ENCODE results near the gene SLC5A3. TPM values are rescaled to one million over a fixed set of nuclear protein-coding genes. Genes with fewer than 3 reads are reported as not detected.

The SLC5A3 gene
- total and polyA plus RNA-seq, 10 donors = 1.1 to 22.3 (median 10.5) TPM

GRCh38 chr21:34035619-34036354 is 37.6 kb upstream of the SLC5A3 start:
- no peak for DNase-seq
- 88 to 96% (median 92%) methylated on average over 8 of the region's 8 CpGs for WGBS, 5 donors
- no peaks in the 10 kb centered on the region for H3K4me1 ChIP-seq
- no peak overlapping the region for H3K4me3 ChIP-seq
- no peaks in the 10 kb centered on the region for H3K9me3 ChIP-seq
- TF ChIP-seq POLR2AphosphoS5 (IDR thresholded peaks at IDR 0.05) (no peak), POLR2A (IDR thresholded peaks at IDR 0.05) (no peak), CTCF (IDR thresholded peaks at IDR 0.05 in 8 of 11, conservative IDR thresholded peaks at IDR 0.05 in 3 of 11) (no peak)
- no peaks in the 10 kb centered on the region for H3K36me3 ChIP-seq
- intact Hi-C loops (cut with DNase I; ENCODE audit: low total_unique reads) = no loop called here
- H3K27ac ChIP-seq = no peak overlapping the region
- H3K27me3 ChIP-seq (replicated peaks in 1 of 7) = no peaks in the 10 kb centered on the region

DNA sequence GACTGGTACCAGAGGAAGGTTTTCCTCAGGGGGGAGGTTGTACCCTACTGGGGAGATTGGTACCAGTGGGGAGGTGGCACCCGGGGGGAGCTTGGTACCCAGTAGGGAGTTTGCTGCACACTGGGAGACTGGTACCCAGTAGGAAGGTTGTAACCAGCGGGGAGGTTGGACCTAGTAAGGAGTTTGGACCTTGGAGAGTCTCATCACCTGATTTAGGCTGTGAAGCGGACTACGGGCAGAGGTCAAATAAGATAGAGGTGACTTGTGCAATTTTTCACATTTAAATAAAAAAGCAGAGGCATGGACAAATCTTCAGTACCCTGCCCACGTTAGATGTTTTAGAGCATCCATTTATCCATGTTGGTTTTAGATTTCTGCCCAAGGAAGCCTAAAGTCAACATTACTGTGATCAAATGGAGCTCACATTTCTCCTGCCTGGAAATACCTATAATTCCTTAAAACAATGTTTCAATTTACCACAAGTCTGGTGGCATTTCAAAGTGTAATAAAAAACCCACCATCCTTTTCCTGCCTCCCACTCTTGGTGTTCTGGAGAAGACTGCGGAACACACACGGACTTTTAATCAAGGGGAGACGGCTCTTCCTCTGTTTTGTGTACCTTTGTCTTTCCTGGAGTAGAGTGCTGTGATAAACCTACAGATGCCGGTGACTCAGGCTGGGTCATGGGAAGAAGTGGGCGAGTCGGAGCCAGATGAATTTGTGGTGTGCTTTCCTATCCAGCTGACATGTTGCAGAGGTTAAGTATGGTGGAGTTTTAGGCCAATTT is 36.2 kb upstream of the SLC5A3 start:
- no peak overlapping the region for H3K4me3 ChIP-seq
- no peak for DNase-seq
- H3K27ac ChIP-seq = no peak overlapping the region
- 83 to 89% (median 88%) methylated on average over 11 of the region's 11 CpGs for WGBS, 5 donors
- no peaks in the 10 kb centered on the region for H3K4me1 ChIP-seq
- intact Hi-C loops (cut with DNase I; ENCODE audit: low total_unique reads) = no loop called here
- no peaks in the 10 kb centered on the region for H3K36me3 ChIP-seq
- H3K27me3 ChIP-seq (replicated peaks in 1 of 7) = no peaks in the 10 kb centered on the region
- TF ChIP-seq POLR2AphosphoS5 (IDR thresholded peaks at IDR 0.05) (no peak), POLR2A (IDR thresholded peaks at IDR 0.05) (no peak), CTCF (IDR thresholded peaks at IDR 0.05 in 8 of 11, conservative IDR thresholded peaks at IDR 0.05 in 3 of 11) (no peak)
- H3K9me3 ChIP-seq = no peaks in the 10 kb centered on the region

- Histone ChIP-seq H3K36me3 (no peaks in the 10 kb centered on the region), H3K4me1 (no peaks in the 10 kb centered on the region), H3K4me3 (no peak overlapping the region), H3K9me3 (no peaks in the 10 kb centered on the region), H3K27me3 (replicated peaks in 1 of 7) (no peaks in the 10 kb centered on the region), H3K27ac (no peak overlapping the region)
- intact Hi-C loops (cut with DNase I; ENCODE audit: low total_unique reads) = no loop called here
- WGBS, 5 donors = 66 to 73% (median 70%) methylated on average over 10 of the region's 10 CpGs
- no peak for DNase-seq
- no peak for TF ChIP-seq CTCF (IDR thresholded peaks at IDR 0.05 in 8 of 11, conservative IDR thresholded peaks at IDR 0.05 in 3 of 11)
- no peak for TF ChIP-seq POLR2A (IDR thresholded peaks at IDR 0.05)
- no peak for TF ChIP-seq POLR2AphosphoS5 (IDR thresholded peaks at IDR 0.05)
These were observed 33.5 kb upstream of the SLC5A3 start for GRCh38 chr21:34039678-34040382.

- Histone ChIP-seq H3K36me3 (no peaks in the 10 kb centered on the region), H3K27ac (no peak overlapping the region), H3K4me1 (peaks cover 0 to 7% (median 0%) of the 10 kb centered on the region in 6 donors), H3K4me3 (no peak overlapping the region), H3K9me3 (no peaks in the 10 kb centered on the region), H3K27me3 (replicated peaks in 1 of 7) (no peaks in the 10 kb centered on the region)
- intact Hi-C loops (cut with DNase I; ENCODE audit: low total_unique reads) = no loop called here
- DNase-seq = no peak
- WGBS, 5 donors = 78 to 98% (median 88%) methylated on average over 1 of the region's 1 CpG
- TF ChIP-seq CTCF (IDR thresholded peaks at IDR 0.05 in 8 of 11, conservative IDR thresholded peaks at IDR 0.05 in 3 of 11) = no peak
These were observed 30.6 kb upstream of the SLC5A3 start for GRCh38 chr21:34042735-34043134.
